ENCODE data around the gene DMXL2.
A peak's percentile ranks its signal among the peaks of the same experiment; 100 is the strongest.

The DMXL2 gene

GRCh38 chr15:51629612-51630011, 7.0 kb upstream of the DMXL2 start:
- Histone ChIP-seq H3K4me2 (ENCODE audit: low read depth, low read length, poor library complexity, severe bottlenecking) (no peak overlapping the region), H3K36me3 (ENCODE audit: low read length) (no peaks in the 10 kb centered on the region), H3K9ac (ENCODE audit: low read length) (no peak overlapping the region), H4K20me1 (ENCODE audit: low read depth, low read length) (no peaks in the 10 kb centered on the region), H2AFZ (ENCODE audit: low read depth, low read length, severe bottlenecking) (no peak overlapping the region), H3F3A (ENCODE audit: insufficient read depth) (no peaks in the 10 kb centered on the region), H3K9me2 (replicated peaks; ENCODE audit: insufficient read depth, low read length) (no peaks in the 10 kb centered on the region), H3K9me3 (ENCODE audit: insufficient read depth, low read length) (no peaks in the 10 kb centered on the region), H3K4me3 (ENCODE audit: insufficient read depth, low read length, poor library complexity, severe bottlenecking) (no peak overlapping the region), H3K79me2 (ENCODE audit: insufficient read depth, low read length) (no peaks in the 10 kb centered on the region), H3K27ac (ENCODE audit: low read depth, low read length) (no peak overlapping the region), H3K27me3 (ENCODE audit: low read length) (no peaks in the 10 kb centered on the region)
- TF ChIP-seq EZH2phosphoT487 (conservative IDR thresholded peaks at IDR 0.05; ENCODE audit: low read length) (no peak), CTCF (IDR thresholded peaks at IDR 0.05; ENCODE audit: insufficient read depth, low read length, poor library complexity, severe bottlenecking) (no peak)

GRCh38 chr15:51625236-51625635, 2.7 kb upstream of the DMXL2 start:
- Histone ChIP-seq H2AFZ (ENCODE audit: low read depth, low read length, severe bottlenecking) (no peak overlapping the region), H3K36me3 (ENCODE audit: low read length) (no peaks in the 10 kb centered on the region), H4K20me1 (ENCODE audit: low read depth, low read length) (no peaks in the 10 kb centered on the region), H3K27me3 (ENCODE audit: low read length) (no peaks in the 10 kb centered on the region), H3F3A (ENCODE audit: insufficient read depth) (peaks cover 8% of the 10 kb centered on the region; the same call in 1 of the 2 replicates), H3K9me3 (ENCODE audit: insufficient read depth, low read length) (no peaks in the 10 kb centered on the region), H3K4me2 (ENCODE audit: low read depth, low read length, poor library complexity, severe bottlenecking) (no peak overlapping the region), H3K9me2 (replicated peaks; ENCODE audit: insufficient read depth, low read length) (no peaks in the 10 kb centered on the region), H3K79me2 (ENCODE audit: insufficient read depth, low read length) (no peaks in the 10 kb centered on the region), H3K9ac (ENCODE audit: low read length) (no peak overlapping the region), H3K4me3 (ENCODE audit: insufficient read depth, low read length, poor library complexity, severe bottlenecking) (no peak overlapping the region), H3K27ac (ENCODE audit: low read depth, low read length) (no peak overlapping the region)
- TF ChIP-seq EZH2phosphoT487 (conservative IDR thresholded peaks at IDR 0.05; ENCODE audit: low read length) = no peak

- H4K20me1 ChIP-seq (ENCODE audit: low read depth, low read length) = no peaks in the 10 kb centered on the region
- no peak overlapping the region for H2AFZ ChIP-seq (ENCODE audit: low read depth, low read length, severe bottlenecking)
- H3K27me3 ChIP-seq (ENCODE audit: low read length) = no peaks in the 10 kb centered on the region
- no peak overlapping the region for H3K9ac ChIP-seq (ENCODE audit: low read length)
- no peak overlapping the region for H3K27ac ChIP-seq (ENCODE audit: low read depth, low read length)
- no peaks in the 10 kb centered on the region for H3K36me3 ChIP-seq (ENCODE audit: low read length)
- peaks cover 8% of the 10 kb centered on the region; the same call in 1 of the 2 replicates for H3F3A ChIP-seq (ENCODE audit: insufficient read depth)
- H3K9me2 ChIP-seq (replicated peaks; ENCODE audit: insufficient read depth, low read length) = no peaks in the 10 kb centered on the region
- no peak overlapping the region for H3K4me3 ChIP-seq (ENCODE audit: insufficient read depth, low read length, poor library complexity, severe bottlenecking)
- TF ChIP-seq EZH2phosphoT487 (conservative IDR thresholded peaks at IDR 0.05; ENCODE audit: low read length) (no peak), CTCF (IDR thresholded peaks at IDR 0.05; ENCODE audit: insufficient read depth, low read length, poor library complexity, severe bottlenecking) (no peak)
- no peaks in the 10 kb centered on the region for H3K9me3 ChIP-seq (ENCODE audit: insufficient read depth, low read length)
- no peaks in the 10 kb centered on the region for H3K79me2 ChIP-seq (ENCODE audit: insufficient read depth, low read length)
- no peak overlapping the region for H3K4me2 ChIP-seq (ENCODE audit: low read depth, low read length, poor library complexity, severe bottlenecking)
Observed at GRCh38 chr15:51624022-51624421, 1.5 kb upstream of the DMXL2 start.

GRCh38 chr15:51623386-51623938, 891 bp upstream of the DMXL2 start:
- H3K27ac ChIP-seq (ENCODE audit: low read depth, low read length) = no peak overlapping the region

More at GRCh38 chr15:51623386-51623938, 891 bp upstream of the DMXL2 start:
- no peaks in the 10 kb centered on the region for H3K9me3 ChIP-seq (ENCODE audit: insufficient read depth, low read length)
- H3K27me3 ChIP-seq (ENCODE audit: low read length) = no peaks in the 10 kb centered on the region
- H3F3A ChIP-seq (ENCODE audit: insufficient read depth) = peaks cover 8% of the 10 kb centered on the region; the same call in 1 of the 2 replicates
- no peak for TF ChIP-seq EZH2phosphoT487 (conservative IDR thresholded peaks at IDR 0.05; ENCODE audit: low read length)
- TF ChIP-seq CTCF (IDR thresholded peaks at IDR 0.05; ENCODE audit: insufficient read depth, low read length, poor library complexity, severe bottlenecking) = no peak
- H3K9me2 ChIP-seq (replicated peaks; ENCODE audit: insufficient read depth, low read length) = no peaks in the 10 kb centered on the region
- H3K4me2 ChIP-seq (ENCODE audit: low read depth, low read length, poor library complexity, severe bottlenecking) = peak overlapping the region; percentile 68
- H3K36me3 ChIP-seq (ENCODE audit: low read length) = no peaks in the 10 kb centered on the region
- no peaks in the 10 kb centered on the region for H3K79me2 ChIP-seq (ENCODE audit: insufficient read depth, low read length)
- H3K9ac ChIP-seq (ENCODE audit: low read length) = peak overlapping the region; percentile 66
- peak overlapping the region; percentile 68 for H3K4me3 ChIP-seq (ENCODE audit: insufficient read depth, low read length, poor library complexity, severe bottlenecking)
- H4K20me1 ChIP-seq (ENCODE audit: low read depth, low read length) = 0 out of 2 replicates have a peak, but pooled peaks cover 3% of the 10 kb centered on the region
- H2AFZ ChIP-seq (ENCODE audit: low read depth, low read length, severe bottlenecking) = peak overlapping the region; percentile 92

All from SU-DHL-6 (cell line).